NCI-H146 (cell line): Measurements from ENCODE around the gene B3GNT2.
A peak's percentile ranks its signal among the peaks of the same experiment; 100 is the strongest.
"Not testable (repeated sequence)": the region's sequence is repeated elsewhere in the genome, so short reads cannot be mapped to it uniquely, and the experiment has no call there.

ENCODE experiments used
- DNase-seq: peaks from one replicate; lab custom pipeline; 2025; lab: John Stamatoyannopoulos, UW

The B3GNT2 gene

GRCh38 chr2:62185475-62186155 lies 10.3 kb upstream of the B3GNT2 start:
- no peak for DNase-seq

- no peak for DNase-seq
Measured at GRCh38 chr2:62186156-62186905, 9.6 kb upstream of the B3GNT2 start.

GRCh38 chr2:62187246-62187645 lies 8.7 kb upstream of the B3GNT2 start:
- no peak for DNase-seq

GRCh38 chr2:62188416-62188815 lies 7.5 kb upstream of the B3GNT2 start:
- DNase-seq = no peak

- DNase-seq = no peak
Measured at GRCh38 chr2:62189196-62189595, 6.7 kb upstream of the B3GNT2 start.

- no peak for DNase-seq
Measured at GRCh38 chr2:62192811-62193210, 3.1 kb upstream of the B3GNT2 start.

- DNase-seq = no peak
Measured at GRCh38 chr2:62194558-62195420, 1.1 kb upstream of the B3GNT2 start.

- DNase-seq = peak; percentile 74
Measured at GRCh38 chr2:62196278-62196901, 475 bp downstream of the B3GNT2 start.

- peak; percentile 30 for DNase-seq
Measured at GRCh38 chr2:62197011-62197924, 1.4 kb downstream of the B3GNT2 start.

- DNase-seq = no peak
Measured at GRCh38 chr2:62197925-62198633, 2.2 kb downstream of the B3GNT2 start.

- DNase-seq = not testable (repeated sequence)
Measured at GRCh38 chr2:62198854-62199253, 2.9 kb downstream of the B3GNT2 start.

GRCh38 chr2:62199392-62200125 lies 3.6 kb downstream of the B3GNT2 start:
- DNase-seq = no peak

- no peak for DNase-seq
Measured at GRCh38 chr2:62200291-62200841, 4.5 kb downstream of the B3GNT2 start.

- no peak for DNase-seq
Measured at GRCh38 chr2:62200868-62201267, 5.0 kb downstream of the B3GNT2 start.

- DNase-seq = peak; percentile 68
Measured at GRCh38 chr2:62201307-62201706, 5.4 kb downstream of the B3GNT2 start.

GRCh38 chr2:62202019-62202722 lies 6.3 kb downstream of the B3GNT2 start:
- no peak for DNase-seq

GRCh38 chr2:62202729-62203128 lies 6.8 kb downstream of the B3GNT2 start:
- no peak for DNase-seq

GRCh38 chr2:62203459-62203858 lies 7.5 kb downstream of the B3GNT2 start:
- no peak for DNase-seq

- DNase-seq = no peak
Measured at GRCh38 chr2:62204998-62205496, 9.1 kb downstream of the B3GNT2 start.
